ENCODE data around the gene RAB8B. TPM values are rescaled to one million over a fixed set of nuclear protein-coding genes. Genes with fewer than 3 reads are reported as not detected.

RAB8B gene
- total and polyA plus RNA-seq, 9 of the 15 experiments (the other 6 are each of a cell fraction or from before 2014, with no cell fraction given) = 7.8 to 32.1 (median 24.2) TPM

- Histone ChIP-seq H3K4me2 (ENCODE audit: insufficient read depth, low read length) (no peak overlapping the region), H3K9me1 (ENCODE audit: control insufficient read depth, insufficient read depth, low read length) (no peaks in the 10 kb centered on the region), H2AFZ (ENCODE audit: low read depth, low read length) (no peak overlapping the region), H3K27ac (ENCODE audit: extremely low read depth, low read depth, low read length) (no peak overlapping the region), H4K20me1 (replicated peaks; ENCODE audit: control insufficient read depth, insufficient read depth, low read length) (no peaks in the 10 kb centered on the region), H3K4me1 (replicated peaks in 1 of 2; ENCODE audit: control insufficient read depth in 2 of 2, insufficient read depth in 2 of 2, low read length in 2 of 2) (peaks cover 0 to 10% of the 10 kb centered on the region in 2 experiments; a peak in 2 of 5 replicates), H3K9ac (ENCODE audit: insufficient read depth in 1 of 2, low read depth in 2 of 2, low read length in 2 of 2) (no peak overlapping the region), H3K9me3 (replicated peaks; ENCODE audit: control insufficient read depth, insufficient read depth, low read depth, low read length) (no peaks in the 10 kb centered on the region), H3K79me2 (ENCODE audit: control insufficient read depth, insufficient read depth, low read length) (peaks cover 17% of the 10 kb centered on the region), H3K36me3 (ENCODE audit: control insufficient read depth, insufficient read depth, low read length) (no peaks in the 10 kb centered on the region), H3K27me3 (ENCODE audit: control insufficient read depth in 2 of 2, insufficient read depth in 2 of 2, low read length in 2 of 2) (no peaks in the 10 kb centered on the region), H3K4me3 (no peak overlapping the region)
- ChIA-PET POLR2A (interaction anchor here (1.0 to 3.1 kb wide), 3 partner anchors 9 to 134 kb away, joined by 3 to 22 read pairs (median 3); no protein-coding TSS in a partner anchor), CTCF (ENCODE audit: low intra/inter-chr PET ratio) (no interaction called here)
- no TSS peak for BruUV-seq (replicated peaks)
- no peak for DNase-seq (ENCODE audit: extremely low read depth in 1 of 4, low spot score in 3 of 4)
- ATAC-seq = no peak
- intact Hi-C loops (cut with micrococcal nuclease) (no loop called here), in situ Hi-C loops (cut with MboI) (no loop called here)
- WGBS (ENCODE audit: insufficient coverage, low coverage, missing lambda C conversion rate) = 74% methylated on average over 2 of the region's 2 CpGs
- FAIRE-seq = no peak
- TF ChIP-seq CEBPB (tag; IDR thresholded peaks at IDR 0.05) = peak; percentile 29
- no peak for TF ChIP-seq HDAC1 (IDR thresholded peaks at IDR 0.05)
These were observed 3.3 kb upstream of the RAB8B start for GRCh38 chr15:63186065-63186464.

DNA sequence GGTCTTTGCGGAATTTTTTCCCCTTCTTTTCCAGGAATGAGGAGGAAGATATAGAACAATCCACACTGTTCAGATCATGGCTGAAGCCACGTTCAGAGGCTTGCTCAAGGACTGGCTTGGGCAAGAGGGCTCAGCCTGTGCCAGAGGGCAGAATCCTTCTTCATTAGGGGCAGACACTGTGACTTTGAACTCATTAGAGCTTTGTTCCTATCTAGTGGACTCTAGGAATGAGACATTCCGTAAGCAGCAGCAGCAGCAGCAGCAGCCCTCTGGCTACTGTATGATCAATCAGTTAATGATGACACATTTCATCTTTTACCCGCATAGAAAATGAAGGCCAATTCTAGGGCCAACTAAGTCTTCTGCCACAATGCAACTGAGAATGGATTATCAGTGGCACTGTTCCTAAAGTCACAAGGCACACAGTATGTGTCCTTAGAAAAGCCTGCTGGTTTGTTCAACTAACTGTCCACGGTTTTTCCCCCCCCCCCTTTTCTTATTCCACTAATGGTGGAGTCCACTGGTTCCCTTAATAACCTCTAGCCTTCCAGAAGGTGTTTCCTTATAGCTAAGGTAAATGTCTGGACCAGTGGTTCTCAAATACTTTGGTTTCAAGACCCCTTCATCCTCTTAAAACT lies 1.7 kb upstream of the RAB8B start:
- Histone ChIP-seq H3K27me3 (ENCODE audit: control insufficient read depth in 2 of 2, insufficient read depth in 2 of 2, low read length in 2 of 2) (no peaks in the 10 kb centered on the region), H3K9ac (ENCODE audit: insufficient read depth in 1 of 2, low read depth in 2 of 2, low read length in 2 of 2) (no peak overlapping the region), H3K79me2 (ENCODE audit: control insufficient read depth, insufficient read depth, low read length) (peaks cover 33% of the 10 kb centered on the region), H3K4me1 (replicated peaks in 1 of 2; ENCODE audit: control insufficient read depth in 2 of 2, insufficient read depth in 2 of 2, low read length in 2 of 2) (peaks cover 7 to 24% of the 10 kb centered on the region in 2 experiments; a peak in 3 of 5 replicates), H4K20me1 (replicated peaks; ENCODE audit: control insufficient read depth, insufficient read depth, low read length) (peaks cover 5% of the 10 kb centered on the region; the same call in 1 of the 2 replicates), H3K27ac (ENCODE audit: extremely low read depth, low read depth, low read length) (no peak overlapping the region), H3K9me1 (ENCODE audit: control insufficient read depth, insufficient read depth, low read length) (no peaks in the 10 kb centered on the region), H2AFZ (ENCODE audit: low read depth, low read length) (peak overlapping the region; percentile 98; the same call in 1 of the 2 replicates), H3K4me3 (no peak overlapping the region), H3K9me3 (replicated peaks; ENCODE audit: control insufficient read depth, insufficient read depth, low read depth, low read length) (no peaks in the 10 kb centered on the region), H3K4me2 (ENCODE audit: insufficient read depth, low read length) (no peak overlapping the region), H3K36me3 (ENCODE audit: control insufficient read depth, insufficient read depth, low read length) (no peaks in the 10 kb centered on the region; the same call in 2 of the 3 replicates)
- ATAC-seq (no peak), FAIRE-seq (no peak), DNase-seq (ENCODE audit: extremely low read depth in 1 of 4, low spot score in 3 of 4) (no peak)
- BruUV-seq (replicated peaks) = no TSS peak
- TF ChIP-seq RBM14 (IDR thresholded peaks at IDR 0.05; ENCODE audit: borderline replicate concordance, insufficient read depth, low read depth, low read length) (no peak), PRDM10 (IDR thresholded peaks at IDR 0.05; ENCODE audit: partially characterized antibody) (peak; percentile 89)
- WGBS (ENCODE audit: insufficient coverage, low coverage, missing lambda C conversion rate) = 61% methylated on average over 5 of the region's 5 CpGs
- intact Hi-C loops (cut with micrococcal nuclease) (no loop called here), in situ Hi-C loops (cut with MboI) (no loop called here)
- ChIA-PET CTCF (ENCODE audit: low intra/inter-chr PET ratio) (no interaction called here), POLR2A (interaction anchor here (0.6 to 1.1 kb wide), 2 partner anchors 26 to 73 kb away, joined by 3 read pairs; no protein-coding TSS in a partner anchor)
